HG03439 (cell line): ENCODE data around the gene MED13L.

Experiments
- ATAC-seq: cut with Tn5 transposase; IDR thresholded peaks from one replicate; pipeline ENCODE4 v1.9.1; 2021; ENCODE audit warnings: mild to moderate bottlenecking, moderate library complexity; ENCODE audit not compliant: unreplicated experiment

Gene MED13L

GRCh38 chr12:116099652-116100432 is 177.7 kb downstream of the MED13L start:
- no peak for ATAC-seq

GRCh38 chr12:116096874-116097273 is 180.6 kb downstream of the MED13L start:
- ATAC-seq, result no peak

DNA sequence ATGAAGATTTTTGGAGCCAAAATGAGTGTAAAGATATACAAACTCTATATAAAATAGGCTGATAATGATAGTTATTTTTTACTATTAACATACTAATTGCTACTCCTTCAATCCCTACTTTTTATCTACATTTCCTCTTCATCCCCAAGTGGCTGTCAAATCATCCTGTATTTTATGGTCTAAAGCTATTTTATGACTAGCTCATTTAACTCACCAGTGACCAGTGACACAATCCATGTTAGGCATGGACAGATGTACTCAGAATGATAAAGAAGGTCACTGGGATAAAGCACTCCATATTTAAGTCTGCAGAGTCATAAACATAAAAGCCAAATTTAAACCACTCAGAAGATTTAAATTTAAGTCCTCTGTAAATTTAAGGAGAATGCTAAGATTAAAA is 183.0 kb downstream of the MED13L start:
- ATAC-seq, result no peak

DNA sequence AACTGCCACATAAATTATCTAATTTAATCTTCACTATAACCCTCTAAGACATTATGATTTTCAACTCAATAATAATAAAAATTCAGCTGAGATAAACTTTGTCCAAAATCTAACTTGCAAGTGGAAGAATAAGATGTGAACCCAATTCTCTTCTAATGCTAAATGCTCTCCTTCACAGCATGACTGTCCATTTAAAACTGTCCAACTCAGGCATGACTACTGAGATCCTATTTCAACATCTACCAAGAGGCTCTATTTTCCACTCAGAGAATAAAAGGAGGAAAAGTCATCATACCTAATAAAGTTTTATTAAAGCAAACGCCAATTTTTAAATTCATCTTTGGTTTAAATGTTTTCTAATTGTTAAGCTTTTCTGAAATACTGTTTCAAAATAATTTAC is 183.6 kb downstream of the MED13L start:
- no peak for ATAC-seq

- no peak for ATAC-seq
Measured at GRCh38 chr12:116092776-116093175, 184.7 kb downstream of the MED13L start.

DNA sequence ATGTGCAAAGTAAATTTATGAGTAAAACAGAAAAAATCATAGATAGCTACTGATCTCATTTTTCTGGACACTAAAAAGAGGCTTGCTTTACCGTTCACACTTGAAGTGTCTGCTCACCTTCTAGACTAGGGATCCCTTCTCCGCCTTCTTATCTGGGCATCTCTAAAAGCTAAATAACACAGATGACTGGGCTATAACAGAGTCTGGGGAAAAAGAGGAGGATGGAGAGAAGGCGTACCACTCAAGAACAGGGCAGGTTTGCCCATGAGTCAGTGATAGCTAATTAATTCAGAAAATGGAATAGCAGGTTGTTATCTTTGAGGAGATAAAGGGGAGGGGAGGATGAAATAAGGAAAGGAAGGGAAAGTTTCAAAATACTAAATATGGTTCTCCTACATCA is 185.3 kb downstream of the MED13L start:
- ATAC-seq, result no peak

DNA sequence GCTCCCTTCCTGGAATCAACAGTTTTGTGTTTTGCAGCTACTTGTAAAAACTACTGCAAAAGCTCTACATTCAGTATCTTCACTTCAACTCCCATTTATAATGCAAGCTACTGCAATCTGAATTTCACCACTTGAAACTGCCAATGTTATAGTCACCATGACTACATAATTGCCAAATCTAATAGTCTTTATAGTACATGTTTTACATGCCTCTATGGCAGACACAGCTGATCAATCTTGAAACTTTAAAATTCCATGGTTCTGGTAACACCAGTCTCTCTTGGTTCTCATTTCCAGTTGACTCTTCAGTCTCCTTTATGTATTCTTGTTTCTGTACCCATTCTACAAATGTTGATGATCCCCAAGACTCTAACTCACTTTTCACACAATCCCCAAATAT is 185.9 kb downstream of the MED13L start:
- ATAC-seq, result no peak

DNA sequence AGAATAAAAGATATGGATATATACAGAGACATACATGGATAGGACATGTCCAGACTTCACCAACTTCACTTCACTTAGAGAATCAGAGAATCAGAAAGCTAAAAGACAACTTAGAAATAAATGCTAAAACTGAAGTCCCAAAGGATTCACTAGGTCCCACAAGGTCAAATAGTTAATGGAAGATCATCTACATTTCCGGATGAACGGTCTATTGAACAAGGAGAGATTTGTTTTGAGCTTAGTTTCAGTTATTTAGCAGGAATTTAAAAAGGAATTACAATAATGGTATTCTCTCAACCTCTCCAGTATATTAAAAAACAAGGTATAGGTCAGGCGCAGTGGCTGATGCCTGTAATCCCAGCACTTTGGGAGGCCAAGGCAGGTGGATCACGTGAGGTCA is 187.0 kb downstream of the MED13L start:
- no peak for ATAC-seq

DNA sequence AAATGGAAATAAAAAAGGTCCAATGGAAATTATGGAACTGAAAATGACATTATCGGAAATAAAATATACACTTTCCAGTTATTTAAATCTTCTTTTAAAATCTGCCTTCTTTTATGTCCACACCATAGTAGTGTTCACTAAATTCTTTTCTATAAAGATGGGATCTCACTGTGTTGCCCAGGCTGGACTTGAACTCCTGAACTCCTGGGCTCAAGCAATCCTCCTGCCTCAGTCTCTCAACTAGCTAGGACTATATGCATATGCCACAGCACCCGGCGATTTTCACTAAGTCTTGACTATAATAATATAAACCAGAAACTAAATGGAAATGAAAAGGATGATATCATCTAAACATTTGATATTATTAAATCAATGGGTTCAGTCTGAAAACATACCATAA is 188.4 kb downstream of the MED13L start:
- ATAC-seq, result no peak

DNA sequence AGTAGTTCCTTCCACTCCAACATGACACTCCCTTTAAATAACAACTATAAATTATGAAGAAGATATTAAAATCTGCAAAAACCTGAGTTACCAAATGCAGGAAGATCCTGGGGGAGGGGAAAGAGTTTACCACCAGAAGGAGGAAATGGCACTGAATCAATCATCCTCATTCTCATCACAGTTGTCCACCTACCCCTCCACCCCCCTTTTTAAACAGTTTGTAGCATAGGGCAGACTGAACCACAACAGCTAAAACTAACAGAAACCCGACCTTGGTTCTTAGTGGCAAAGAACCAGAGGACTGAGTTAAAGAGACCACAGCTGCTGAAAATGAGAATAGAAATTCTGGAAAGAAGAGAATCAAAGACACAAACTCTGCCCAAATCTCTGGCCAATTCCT is 189.5 kb downstream of the MED13L start:
- ATAC-seq, result no peak

DNA sequence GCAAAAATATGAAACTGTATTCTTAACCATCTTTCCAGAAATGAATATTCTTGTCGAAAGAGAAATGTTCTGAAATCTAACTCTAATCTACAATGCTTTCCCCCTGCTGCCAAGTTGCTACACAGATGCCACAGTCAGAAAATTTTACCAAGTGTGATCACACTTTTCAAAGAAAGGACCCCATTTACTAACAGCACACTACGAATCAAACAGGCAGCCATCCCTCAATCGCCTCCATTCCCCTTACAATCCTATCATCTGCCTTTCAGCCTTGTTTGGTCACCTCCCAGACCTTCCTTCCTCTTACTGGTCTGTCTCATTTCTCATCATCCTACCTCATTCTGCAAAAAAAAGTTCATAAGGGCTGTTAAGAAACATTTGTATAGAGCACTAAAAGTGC is 190.1 kb downstream of the MED13L start:
- ATAC-seq, result no peak

DNA sequence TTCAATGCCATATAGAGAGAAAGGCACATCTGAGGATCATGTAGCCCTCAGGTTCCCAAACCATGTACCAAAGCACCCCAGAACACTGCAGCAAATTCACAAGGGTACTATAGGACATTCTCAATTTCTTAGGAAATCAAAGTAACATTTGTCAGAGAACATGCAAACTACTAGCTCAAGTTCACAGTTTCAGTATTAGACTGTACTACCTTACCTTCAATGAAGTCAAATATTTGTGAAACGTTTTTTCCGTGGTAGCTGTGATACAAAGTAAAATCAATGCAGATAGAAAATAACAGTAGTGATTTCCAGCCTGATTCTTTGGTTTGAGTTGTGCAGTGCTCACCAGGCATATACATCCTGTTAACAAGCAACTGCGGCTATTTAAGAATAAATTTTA is 197.1 kb downstream of the MED13L start:
- no peak for ATAC-seq

DNA sequence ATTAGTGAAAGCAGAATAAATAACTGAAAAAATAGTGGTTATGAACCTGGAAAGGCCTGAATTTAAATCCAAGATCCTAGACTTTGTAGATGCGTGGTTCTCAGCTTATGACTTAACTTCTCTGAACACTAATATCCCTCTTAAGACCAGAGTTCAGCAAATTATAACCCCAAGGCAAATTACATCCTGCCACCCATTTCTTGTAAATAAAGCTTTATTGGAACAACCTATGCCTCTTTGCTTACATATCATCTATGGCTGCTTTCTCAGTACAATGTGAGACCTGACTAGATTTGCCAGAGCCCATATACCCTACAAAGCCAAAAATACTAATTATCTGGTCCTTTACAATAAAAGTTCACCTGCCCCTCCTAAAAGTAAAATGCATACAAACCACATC is 199.1 kb downstream of the MED13L start:
- no peak for ATAC-seq

DNA sequence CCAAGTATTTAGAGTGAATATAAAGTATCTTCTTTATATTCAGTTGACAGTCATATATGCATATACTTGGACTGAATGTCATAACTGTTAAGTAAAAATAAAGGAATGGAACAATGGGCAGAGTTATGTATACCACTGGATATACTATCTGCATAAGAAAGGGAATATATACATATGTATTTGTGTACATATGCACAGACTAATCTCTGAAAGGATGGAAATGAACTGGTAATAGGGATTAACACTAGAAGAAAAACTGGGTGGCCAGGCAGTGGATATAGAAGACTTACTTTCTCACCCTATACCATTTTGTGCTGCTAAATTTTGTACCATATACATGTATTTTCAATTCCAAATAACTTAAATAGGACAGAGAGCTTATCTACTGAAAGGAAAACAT is 200.1 kb downstream of the MED13L start:
- no peak for ATAC-seq

- no peak for ATAC-seq
Measured at GRCh38 chr12:116076399-116076798, 201.1 kb downstream of the MED13L start.

- no peak for ATAC-seq
Measured at GRCh38 chr12:116074686-116075085, 202.8 kb downstream of the MED13L start.

DNA sequence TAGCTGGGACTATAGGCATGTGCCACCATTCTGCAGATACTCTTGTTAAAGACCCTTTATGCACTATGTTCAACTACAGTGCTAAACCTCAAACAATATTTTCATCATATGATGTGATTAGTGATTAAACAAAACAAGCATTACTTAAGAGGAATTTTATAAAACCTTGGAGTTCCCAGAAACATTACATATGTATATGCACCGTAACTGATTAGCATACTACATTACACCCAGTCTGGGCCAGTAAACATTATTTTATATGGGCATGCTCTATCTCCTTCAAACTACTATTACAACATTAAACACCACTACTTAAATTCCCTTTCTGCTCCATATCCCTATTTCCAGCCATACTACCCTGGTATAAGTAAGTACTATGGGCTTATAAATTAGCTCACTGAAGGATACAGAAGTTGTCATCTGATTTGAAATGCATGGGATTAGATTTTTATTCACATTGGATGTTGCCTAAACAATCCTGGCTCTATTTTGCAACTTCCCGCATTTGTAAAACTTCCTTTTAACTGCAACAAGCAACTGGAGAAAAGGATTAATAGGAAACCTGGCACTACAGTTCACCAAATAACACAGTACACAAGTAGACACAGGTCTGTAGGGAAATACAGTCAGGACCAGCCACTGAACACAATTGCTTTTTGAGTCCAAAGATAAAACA is 205.8 kb downstream of the MED13L start:
- ATAC-seq, result no peak

- no peak for ATAC-seq
Measured at GRCh38 chr12:116070444-116070843, 207.0 kb downstream of the MED13L start.

DNA sequence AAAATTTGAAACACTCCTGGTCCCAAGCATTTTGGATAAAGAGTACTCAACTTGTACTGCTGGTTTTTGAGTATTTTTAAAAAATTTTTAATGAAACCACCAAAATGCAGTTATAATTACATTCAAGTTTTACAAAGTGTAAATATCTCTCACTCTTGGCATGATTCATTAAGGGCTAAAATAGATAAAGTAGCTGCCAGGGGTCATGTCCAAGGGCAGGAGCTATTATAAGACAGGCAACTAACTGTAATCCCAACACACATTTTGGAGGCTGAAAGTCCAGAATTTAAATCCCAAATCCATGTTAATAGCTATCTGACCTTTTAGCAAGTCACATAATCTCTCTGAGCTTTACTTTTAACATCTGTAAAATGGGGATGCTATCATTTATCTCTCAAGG is 207.6 kb downstream of the MED13L start:
- ATAC-seq, result no peak

GRCh38 chr12:116068853-116069252 is 208.6 kb downstream of the MED13L start:
- no peak for ATAC-seq

- ATAC-seq, result no peak
Measured at GRCh38 chr12:116068371-116068770, 209.1 kb downstream of the MED13L start.

DNA sequence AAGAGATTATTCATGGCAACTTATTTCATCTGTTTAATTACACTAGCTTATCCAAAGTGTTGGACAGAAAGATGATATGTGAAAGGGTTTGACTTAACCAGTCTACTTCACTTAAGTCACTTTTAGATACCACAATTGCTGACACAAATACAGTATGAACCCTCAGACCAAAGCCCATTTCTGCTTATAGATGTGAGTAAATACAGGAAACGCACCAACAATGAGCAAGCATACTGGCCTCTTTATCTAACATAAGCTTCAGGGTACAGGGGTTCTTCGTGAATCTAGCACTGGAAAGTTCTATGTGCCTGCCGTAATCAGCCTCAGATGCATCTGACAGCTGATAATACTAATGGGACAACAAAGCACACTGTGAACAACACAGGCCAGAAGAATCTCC is 209.6 kb downstream of the MED13L start:
- no peak for ATAC-seq
